RWPE1 (cell line): ENCODE data around the gene HIC1.
A peak's percentile ranks its signal among the peaks of the same experiment; 100 is the strongest.

Experiments
- CTCF ChIA-PET: fragments of 350-600 bp; sonication (Branson Sonifier 250); formaldehyde crosslinking; extraction: SDS; loops from one replicate; lab custom pipeline; 2021; lab: Yijun Ruan, JAX
- POLR2A ChIA-PET: fragments of 400-600 bp; formaldehyde crosslinking; extraction: SDS; loops from one replicate; lab custom pipeline; 2020; ENCODE audit warnings: antibody characterized with exemption; ENCODE audit not compliant: low non-redundant PET; lab: Yijun Ruan, JAX
- DNase-seq: peaks from one replicate; pipeline ENCODE4 v3.0.0; 2012; ENCODE audit warnings: low spot score
- H3K27ac ChIP-seq: fragments of 450-650 bp; 2 replicates; pipeline ENCODE4 v1.5.1; 2017
- CTCF ChIP-seq: fragments of 450-650 bp; conservative IDR thresholded peaks from 2 replicates; pipeline ENCODE4 v1.5.1; 2017; ENCODE audit warnings: low read depth, mild to moderate bottlenecking

The HIC1 gene

GRCh38 chr17:2013994-2014317 lies 40.9 kb upstream of the HIC1 start:
- DNase-seq = no peak
- POLR2A ChIA-PET = no interaction called here
- H3K27ac ChIP-seq = peak overlapping the region; percentile 32
- CTCF ChIA-PET = no interaction called here
- TF ChIP-seq CTCF = no peak

GRCh38 chr17:2015314-2015713 lies 39.6 kb upstream of the HIC1 start:
- DNase-seq = no peak
- H3K27ac ChIP-seq = no peak overlapping the region
- ChIA-PET POLR2A (no interaction called here), CTCF (no interaction called here)
- no peak for TF ChIP-seq CTCF

- H3K27ac ChIP-seq = peak overlapping the region; percentile 36
- ChIA-PET POLR2A (interaction anchor here (0.6 kb wide), 2 partner anchors 96 to 177 kb away, joined by 4 to 5 read pairs; no protein-coding TSS in a partner anchor), CTCF (interaction anchor here (1.1 kb wide), 1 partner anchor 9 kb away, joined by 3 read pairs; the partner anchor contains the start of gene RTN4RL1)
- no peak for DNase-seq
- no peak for TF ChIP-seq CTCF
Observed at GRCh38 chr17:2016494-2016893, 38.4 kb upstream of the HIC1 start.

GRCh38 chr17:2017274-2017941 lies 37.5 kb upstream of the HIC1 start:
- ChIA-PET CTCF (no interaction called here), POLR2A (interaction anchor here (0.6 kb wide), 1 partner anchor 95 kb away, joined by 4 read pairs; no protein-coding TSS in a partner anchor)
- peak overlapping the region; percentile 36; the same call in 1 of the 2 replicates for H3K27ac ChIP-seq
- no peak for TF ChIP-seq CTCF
- DNase-seq = no peak

- no peak for TF ChIP-seq CTCF
- CTCF ChIA-PET = interaction anchor here (0.6 to 1.5 kb wide), 2 partner anchors 110 to 406 kb away, joined by 4 read pairs; no protein-coding TSS in a partner anchor
- POLR2A ChIA-PET = no interaction called here
- DNase-seq = no peak
- no peak overlapping the region for H3K27ac ChIP-seq
Observed at GRCh38 chr17:2018716-2019510, 36.0 kb upstream of the HIC1 start.

GRCh38 chr17:2019723-2020122 lies 35.2 kb upstream of the HIC1 start:
- CTCF ChIA-PET = interaction anchor here (1.5 kb wide), 1 partner anchor 111 kb away, joined by 4 read pairs; no protein-coding TSS in a partner anchor

More at GRCh38 chr17:2019723-2020122, 35.2 kb upstream of the HIC1 start:
- POLR2A ChIA-PET = no interaction called here
- DNase-seq = no peak
- H3K27ac ChIP-seq = no peak overlapping the region
- TF ChIP-seq CTCF = no peak
